ENCODE measurements around the gene TNPO3. TPM values are rescaled to one million over a fixed set of nuclear protein-coding genes. Genes with fewer than 3 reads are reported as not detected.
"Not testable (repeated sequence)": the region's sequence is repeated elsewhere in the genome, so short reads cannot be mapped to it uniquely, and the experiment has no call there.

Gene TNPO3
- total RNA-seq, 2 donors from 2014 or later = 36.8 to 46.6 TPM

GRCh38 chr7:128915841-128916642, 138.9 kb downstream of the TNPO3 start:
- DNase-seq = no peak
- H3K27me3 ChIP-seq = peaks cover 14% of the 10 kb centered on the region
- peaks cover 4% of the 10 kb centered on the region for H3K4me1 ChIP-seq
- H3K27ac ChIP-seq = no peak overlapping the region
- TF ChIP-seq, protein P1, sequence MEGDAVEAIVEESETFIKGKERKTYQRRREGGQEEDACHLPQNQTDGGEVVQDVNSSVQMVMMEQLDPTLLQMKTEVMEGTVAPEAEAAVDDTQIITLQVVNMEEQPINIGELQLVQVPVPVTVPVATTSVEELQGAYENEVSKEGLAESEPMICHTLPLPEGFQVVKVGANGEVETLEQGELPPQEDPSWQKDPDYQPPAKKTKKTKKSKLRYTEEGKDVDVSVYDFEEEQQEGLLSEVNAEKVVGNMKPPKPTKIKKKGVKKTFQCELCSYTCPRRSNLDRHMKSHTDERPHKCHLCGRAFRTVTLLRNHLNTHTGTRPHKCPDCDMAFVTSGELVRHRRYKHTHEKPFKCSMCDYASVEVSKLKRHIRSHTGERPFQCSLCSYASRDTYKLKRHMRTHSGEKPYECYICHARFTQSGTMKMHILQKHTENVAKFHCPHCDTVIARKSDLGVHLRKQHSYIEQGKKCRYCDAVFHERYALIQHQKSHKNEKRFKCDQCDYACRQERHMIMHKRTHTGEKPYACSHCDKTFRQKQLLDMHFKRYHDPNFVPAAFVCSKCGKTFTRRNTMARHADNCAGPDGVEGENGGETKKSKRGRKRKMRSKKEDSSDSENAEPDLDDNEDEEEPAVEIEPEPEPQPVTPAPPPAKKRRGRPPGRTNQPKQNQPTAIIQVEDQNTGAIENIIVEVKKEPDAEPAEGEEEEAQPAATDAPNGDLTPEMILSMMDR (IDR thresholded peaks at IDR 0.05) = no peak
- no peak overlapping the region for H3K4me3 ChIP-seq
- H3K9me3 ChIP-seq = no peaks in the 10 kb centered on the region
- intact Hi-C loops (cut with DNase I) = no loop called here
- H3K9ac ChIP-seq (ENCODE audit: low read depth in 2 of 2, low read length in 2 of 2) = no peak overlapping the region
- no peaks in the 10 kb centered on the region for H3K36me3 ChIP-seq

DNA sequence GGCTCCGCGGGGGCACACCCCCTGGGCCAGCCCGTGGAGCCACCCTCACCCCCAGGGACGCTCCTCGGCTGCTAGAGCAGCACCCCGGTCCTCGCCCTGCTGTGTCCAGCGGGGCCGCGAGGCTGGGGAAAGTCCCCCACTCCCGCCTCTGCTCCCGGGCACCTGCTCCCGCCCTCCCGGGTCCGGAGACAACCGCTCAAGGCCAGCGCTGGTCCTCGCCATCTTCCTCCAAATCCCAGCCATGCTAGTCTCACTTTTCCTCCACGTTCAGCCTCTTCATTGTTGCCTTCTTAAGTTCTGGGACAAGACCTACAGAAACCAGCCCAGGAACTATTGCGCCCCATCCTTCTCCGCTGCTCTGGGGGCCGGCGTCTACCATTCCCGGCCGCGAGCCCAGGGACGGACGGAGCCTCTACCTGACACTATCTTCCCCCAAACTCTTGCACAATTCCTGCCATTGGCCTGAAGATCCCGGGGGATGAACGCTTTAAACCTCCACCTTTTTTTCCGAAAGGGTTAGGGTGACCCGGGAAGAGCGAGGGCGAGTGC, 139.6 kb downstream of the TNPO3 start:
- Histone ChIP-seq H3K36me3 (no peaks in the 10 kb centered on the region), H3K9me3 (no peaks in the 10 kb centered on the region), H3K9ac (ENCODE audit: low read depth in 2 of 2, low read length in 2 of 2) (no peak overlapping the region), H3K4me1 (peaks cover 9% of the 10 kb centered on the region), H3K27me3 (peaks cover 18% of the 10 kb centered on the region), H3K4me3 (no peak overlapping the region), H3K27ac (no peak overlapping the region)
- TF ChIP-seq, protein P1 (IDR thresholded peaks at IDR 0.05) = no peak
- no peak for DNase-seq
- intact Hi-C loops (cut with DNase I) = no loop called here

DNA sequence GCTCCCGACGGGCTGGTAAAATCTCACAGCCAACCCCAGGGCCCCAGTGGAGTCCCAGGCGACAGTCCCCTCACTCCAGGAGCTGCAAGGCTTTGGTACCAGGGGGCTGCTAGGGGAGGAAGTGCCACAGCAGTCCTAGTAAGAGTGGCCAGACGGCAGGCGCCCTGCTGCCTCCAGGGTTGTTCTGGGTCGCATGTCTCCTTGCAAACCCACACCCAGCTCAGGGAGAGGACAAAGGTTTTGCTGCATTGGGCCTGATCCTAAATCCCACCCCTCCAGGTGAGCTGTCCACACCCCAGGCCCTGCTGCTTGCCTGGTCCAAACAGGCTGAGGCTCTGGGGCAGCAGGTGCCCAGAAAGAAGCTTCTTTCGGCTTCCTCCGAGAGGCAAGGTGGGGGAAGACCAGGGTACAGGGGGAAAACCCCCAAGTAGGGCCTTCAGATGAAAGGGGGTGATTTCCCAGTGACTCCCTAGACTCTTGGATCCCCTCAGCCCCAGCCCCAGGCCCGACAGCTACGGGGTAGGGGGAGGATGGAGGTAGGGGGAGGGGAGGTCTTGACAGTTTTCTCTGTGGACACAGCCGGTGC, 140.3 kb downstream of the TNPO3 start:
- TF ChIP-seq, protein P1 (IDR thresholded peaks at IDR 0.05) = no peak
- no peak overlapping the region for H3K27ac ChIP-seq
- DNase-seq = no peak
- peaks cover 24% of the 10 kb centered on the region for H3K27me3 ChIP-seq
- no peak overlapping the region for H3K4me3 ChIP-seq
- H3K9ac ChIP-seq (ENCODE audit: low read depth in 2 of 2, low read length in 2 of 2) = no peak overlapping the region
- peaks cover 11% of the 10 kb centered on the region for H3K4me1 ChIP-seq
- H3K9me3 ChIP-seq = no peaks in the 10 kb centered on the region
- intact Hi-C loops (cut with DNase I) = no loop called here
- H3K36me3 ChIP-seq = no peaks in the 10 kb centered on the region

DNA sequence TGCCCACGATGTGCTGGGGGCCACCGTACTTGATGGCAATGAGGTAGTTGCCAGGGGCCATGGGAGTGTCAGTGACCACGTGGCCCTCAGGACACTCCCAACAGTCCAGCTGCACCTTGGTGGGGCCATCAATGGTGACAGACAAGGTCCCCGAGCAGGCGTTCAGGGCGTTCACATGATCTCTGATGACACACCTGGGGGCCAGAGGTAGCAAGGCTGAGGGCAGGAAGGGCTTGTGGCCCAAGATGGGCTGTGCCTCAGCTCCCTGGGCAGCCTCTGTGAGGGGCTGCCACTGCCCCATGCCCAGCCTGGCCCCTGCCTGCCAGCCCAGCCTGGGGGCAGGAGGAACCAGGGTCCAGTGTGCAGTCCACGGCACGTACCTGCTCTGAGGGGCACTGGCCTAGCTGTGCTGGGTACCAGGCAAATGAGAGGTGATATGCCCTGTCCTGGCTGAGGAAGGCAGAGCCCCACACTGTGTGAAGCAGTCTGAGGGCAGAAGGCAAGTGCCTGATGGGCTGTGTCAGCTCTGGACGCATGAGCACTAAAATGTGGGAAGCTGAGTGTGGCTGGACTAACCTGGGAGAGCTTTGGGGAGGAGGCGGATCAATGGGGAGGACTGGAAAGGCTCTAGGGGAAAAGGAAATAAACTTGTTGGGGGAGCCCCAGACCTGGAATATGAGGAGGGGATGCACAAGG, 140.9 kb downstream of the TNPO3 start:
- Histone ChIP-seq H3K9ac (ENCODE audit: low read depth in 2 of 2, low read length in 2 of 2) (no peak overlapping the region), H3K9me3 (no peaks in the 10 kb centered on the region), H3K36me3 (no peaks in the 10 kb centered on the region), H3K27ac (no peak overlapping the region), H3K27me3 (peaks cover 24% of the 10 kb centered on the region), H3K4me3 (no peak overlapping the region), H3K4me1 (peaks cover 11% of the 10 kb centered on the region)
- TF ChIP-seq, protein P1 (IDR thresholded peaks at IDR 0.05) = no peak
- intact Hi-C loops (cut with DNase I) = no loop called here
- no peak for DNase-seq

DNA sequence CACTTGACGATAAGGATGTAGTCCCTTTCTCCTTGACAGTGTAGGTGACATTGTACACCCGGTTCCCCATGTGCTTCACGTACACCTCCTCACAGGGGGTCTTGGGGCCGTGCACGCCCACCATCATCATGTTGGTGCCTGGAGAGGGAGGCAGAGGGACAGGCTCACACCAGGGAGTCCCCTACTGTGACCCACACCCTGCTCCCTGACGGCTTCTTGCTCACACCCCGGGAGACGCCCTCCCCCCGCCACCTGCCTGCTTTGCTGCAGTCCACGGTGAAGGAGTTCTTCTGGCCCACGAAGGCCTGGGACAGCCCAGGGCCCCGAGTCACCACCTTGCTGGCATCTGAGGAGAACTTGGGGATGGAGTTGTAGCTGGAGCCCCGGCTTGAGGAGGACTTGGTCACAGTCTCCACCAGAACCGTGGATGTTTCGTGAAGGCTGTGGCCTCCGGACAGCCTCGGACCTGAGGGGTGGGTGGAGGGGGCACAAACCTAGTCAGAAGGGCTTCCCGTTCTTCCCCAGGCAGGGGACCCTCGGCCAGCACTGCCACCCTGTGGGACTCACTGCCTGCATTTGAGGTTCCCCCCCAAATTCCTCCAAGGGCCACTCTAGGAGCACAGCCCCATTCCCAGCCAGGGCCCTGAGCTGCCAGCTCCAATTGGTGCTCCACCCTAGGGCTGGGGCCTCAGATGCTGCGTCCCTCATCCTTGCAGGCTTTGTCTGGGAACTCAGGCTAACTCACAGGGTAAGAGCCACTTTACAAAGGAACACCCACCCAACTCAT, 142.0 kb downstream of the TNPO3 start:
- DNase-seq = not testable (repeated sequence)

More for the DNA sequence above, 142.0 kb downstream of the TNPO3 start:
- H3K4me3 ChIP-seq; H3K27ac ChIP-seq; H3K36me3 ChIP-seq; H3K9ac ChIP-seq (ENCODE audit: low read depth in 2 of 2, low read length in 2 of 2); intact Hi-C loops (cut with DNase I); H3K9me3 ChIP-seq: not testable (repeated sequence)
- H3K27me3 ChIP-seq = peaks cover 27% of the 10 kb centered on the region
- peaks cover 11% of the 10 kb centered on the region for H3K4me1 ChIP-seq
